COLO668 (cell line): ENCODE data around the gene MYO16.

Source experiments
- DNase-seq: peaks from one replicate; lab custom pipeline; 2025; ENCODE audit not compliant: unreplicated experiment; lab: John Stamatoyannopoulos, UW

The MYO16 gene

DNA sequence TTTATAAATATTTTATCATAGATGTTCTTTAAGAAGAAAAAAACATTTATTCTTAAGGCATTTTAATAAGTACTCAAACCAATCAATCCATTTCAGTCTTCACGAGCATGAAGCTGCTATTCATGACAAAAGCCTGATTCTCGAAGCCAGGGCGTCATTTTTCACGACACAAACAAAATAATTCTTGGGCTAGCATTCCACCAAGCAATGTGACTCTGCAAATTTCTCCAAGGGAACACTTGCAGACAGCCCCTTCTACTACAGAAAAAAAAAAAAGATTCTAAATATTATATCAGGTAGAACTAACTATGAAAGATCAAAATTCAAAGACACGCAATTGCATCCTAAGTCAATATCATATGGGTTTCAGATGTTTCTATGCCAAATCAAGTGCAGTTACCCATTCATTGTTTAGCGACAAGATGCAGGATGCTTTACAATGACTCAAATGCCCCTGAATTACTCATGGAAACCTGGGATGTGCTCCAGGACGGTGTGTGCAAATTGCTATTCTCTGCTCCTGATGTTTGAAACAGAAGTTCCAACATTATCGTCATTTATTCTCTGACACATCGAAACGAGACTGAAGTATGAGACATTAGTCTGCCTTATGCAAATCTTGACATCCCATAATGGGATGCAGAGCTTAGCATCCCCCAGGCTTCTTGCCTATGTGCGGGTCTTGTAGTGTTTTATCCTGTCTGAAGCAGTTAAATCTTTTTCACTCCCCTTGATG, 517.7 kb downstream of the MYO16 start:
- DNase-seq: no peak

GRCh38 chr13:109148243-109148642, 518.8 kb downstream of the MYO16 start:
- no peak for DNase-seq

- DNase-seq: no peak
Observed at GRCh38 chr13:109150696-109151095, 521.3 kb downstream of the MYO16 start.

DNA sequence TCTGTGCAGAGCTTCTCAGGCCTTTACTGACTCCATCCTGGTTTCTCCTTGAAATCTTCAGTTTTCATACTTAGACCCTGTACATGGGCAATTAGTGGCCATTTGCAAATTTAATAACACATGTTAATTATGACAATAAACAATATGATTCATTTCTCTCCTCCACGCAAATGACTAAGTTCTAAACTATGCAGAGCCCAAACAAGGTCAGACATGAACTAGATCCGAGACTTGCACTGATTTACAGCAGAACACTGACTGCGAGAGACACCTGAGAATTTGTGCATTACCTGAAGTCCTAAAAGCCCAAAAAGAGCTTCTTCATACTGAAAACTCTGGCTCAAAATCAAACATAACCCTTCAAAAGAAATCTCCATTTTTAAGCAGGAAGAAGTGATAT, 521.8 kb downstream of the MYO16 start:
- DNase-seq: no peak

DNA sequence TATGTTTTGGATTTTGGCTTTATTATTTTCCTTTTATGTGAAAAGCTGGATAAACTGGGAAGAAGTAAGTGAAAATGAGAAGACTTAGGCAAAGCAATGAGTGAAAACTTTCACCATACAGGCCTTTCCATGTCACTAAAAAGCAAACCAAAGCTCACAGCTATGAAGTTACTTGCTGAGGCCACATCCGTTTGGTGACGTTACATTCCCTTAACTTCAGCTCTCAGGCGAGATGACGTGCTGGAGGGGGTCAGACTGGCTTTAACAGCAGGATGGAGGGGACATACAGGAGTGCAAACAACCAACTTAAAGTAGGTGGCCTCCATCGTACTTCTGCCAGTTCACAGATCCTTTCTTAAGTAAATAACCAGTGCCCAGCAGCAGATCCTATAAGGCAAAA, 522.3 kb downstream of the MYO16 start:
- no peak for DNase-seq

GRCh38 chr13:109152311-109152820, 523.0 kb downstream of the MYO16 start:
- DNase-seq: no peak

- no peak for DNase-seq
Observed at GRCh38 chr13:109152941-109153340, 523.5 kb downstream of the MYO16 start.

DNA sequence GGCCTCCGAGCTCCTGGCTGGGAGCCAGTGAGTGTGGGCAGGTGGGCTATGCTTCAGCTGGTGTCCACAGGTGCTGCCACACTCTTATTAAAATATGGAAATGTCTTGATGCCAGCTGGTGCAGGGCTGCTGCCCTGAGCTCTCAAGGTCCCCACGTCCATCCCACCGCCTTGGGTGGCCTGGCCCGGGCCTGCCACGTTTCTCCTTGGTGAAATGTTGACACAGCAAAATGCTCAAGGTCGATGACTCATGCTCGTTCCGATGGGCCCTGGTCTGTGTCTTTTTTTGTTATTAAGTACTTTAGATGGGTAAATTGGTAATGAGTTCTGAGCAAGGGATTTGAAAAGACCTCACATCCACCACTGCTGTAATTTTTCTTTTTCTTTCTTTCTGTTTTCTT, 524.7 kb downstream of the MYO16 start:
- DNase-seq: no peak

DNA sequence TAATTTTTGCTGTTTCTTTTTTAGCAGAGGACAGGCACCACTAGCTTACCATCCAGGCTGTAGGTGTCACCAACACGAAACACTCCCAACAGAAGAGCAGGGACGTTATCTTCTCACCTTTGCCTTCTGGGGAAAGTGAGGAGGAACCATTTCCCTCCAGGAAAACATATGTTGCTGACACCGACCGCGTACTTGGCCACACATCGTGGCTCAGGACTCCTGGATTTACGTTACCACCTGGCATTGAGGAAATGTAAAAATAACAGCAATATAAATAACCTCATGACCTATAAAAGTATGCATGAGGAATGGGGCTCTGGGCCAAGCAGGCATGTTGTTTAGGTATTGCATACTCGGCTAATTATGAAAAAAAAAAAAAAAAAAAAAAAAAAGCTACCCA, 525.1 kb downstream of the MYO16 start:
- DNase-seq: no peak

GRCh38 chr13:109154966-109155761, 525.8 kb downstream of the MYO16 start:
- no peak for DNase-seq

DNA sequence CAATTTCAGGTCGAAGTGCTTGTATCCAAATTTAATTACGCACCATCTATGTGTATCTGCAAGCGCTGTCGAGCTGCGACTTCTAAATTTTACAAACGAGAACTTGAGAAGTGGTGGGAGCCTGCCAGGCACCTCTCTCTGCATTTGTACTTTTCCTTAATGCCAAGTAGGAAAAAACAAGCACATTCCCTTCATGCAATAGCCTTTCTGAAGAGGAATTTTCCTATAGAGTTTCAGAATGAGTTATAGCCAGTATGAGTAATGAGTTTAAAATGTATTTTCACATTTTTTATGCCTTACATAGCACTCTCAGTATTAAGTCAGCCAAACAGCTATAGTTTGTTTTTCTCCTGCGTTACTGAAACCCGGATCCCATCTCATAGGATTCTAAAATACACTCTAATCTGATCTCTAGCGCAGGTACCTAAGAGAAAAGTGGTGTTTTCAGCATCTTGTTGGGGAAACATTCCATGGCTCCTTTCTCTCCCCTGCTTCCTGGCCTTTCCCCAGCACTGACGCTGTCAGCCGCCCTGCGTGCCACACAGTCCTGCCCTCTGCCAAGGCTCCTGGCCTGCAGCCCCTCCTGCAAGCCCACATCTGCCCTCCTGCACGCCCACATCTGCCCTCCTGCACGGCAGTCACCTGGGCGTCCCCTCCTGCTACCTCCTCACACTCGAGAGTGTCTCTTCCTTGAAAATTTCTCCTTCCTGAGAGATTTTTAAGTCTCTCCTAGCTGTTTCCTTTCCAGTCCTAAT, 526.9 kb downstream of the MYO16 start:
- DNase-seq: no peak

- DNase-seq: no peak
Observed at GRCh38 chr13:109157275-109157674, 527.9 kb downstream of the MYO16 start.

DNA sequence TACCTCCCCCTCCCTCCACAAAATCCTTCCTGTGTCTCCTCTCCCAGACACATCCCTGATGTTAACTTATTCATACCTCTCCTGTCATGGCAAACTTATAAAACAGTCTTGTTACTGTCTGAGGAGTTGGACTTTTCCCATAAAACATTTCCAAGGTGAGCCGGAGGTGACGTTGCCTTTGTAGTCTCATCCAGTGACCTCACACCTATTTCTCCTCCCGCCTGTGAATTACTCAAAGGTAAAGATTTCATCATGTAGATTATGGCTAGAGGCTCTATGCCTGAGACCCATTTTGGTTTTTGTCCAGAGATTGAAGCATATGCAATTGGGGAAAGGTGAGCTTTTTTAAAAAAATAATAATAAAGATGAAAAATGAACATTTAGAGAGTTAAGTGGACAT, 529.0 kb downstream of the MYO16 start:
- DNase-seq: no peak

GRCh38 chr13:109159650-109160309, 530.4 kb downstream of the MYO16 start:
- no peak for DNase-seq

GRCh38 chr13:109160357-109160756, 530.9 kb downstream of the MYO16 start:
- no peak for DNase-seq

DNA sequence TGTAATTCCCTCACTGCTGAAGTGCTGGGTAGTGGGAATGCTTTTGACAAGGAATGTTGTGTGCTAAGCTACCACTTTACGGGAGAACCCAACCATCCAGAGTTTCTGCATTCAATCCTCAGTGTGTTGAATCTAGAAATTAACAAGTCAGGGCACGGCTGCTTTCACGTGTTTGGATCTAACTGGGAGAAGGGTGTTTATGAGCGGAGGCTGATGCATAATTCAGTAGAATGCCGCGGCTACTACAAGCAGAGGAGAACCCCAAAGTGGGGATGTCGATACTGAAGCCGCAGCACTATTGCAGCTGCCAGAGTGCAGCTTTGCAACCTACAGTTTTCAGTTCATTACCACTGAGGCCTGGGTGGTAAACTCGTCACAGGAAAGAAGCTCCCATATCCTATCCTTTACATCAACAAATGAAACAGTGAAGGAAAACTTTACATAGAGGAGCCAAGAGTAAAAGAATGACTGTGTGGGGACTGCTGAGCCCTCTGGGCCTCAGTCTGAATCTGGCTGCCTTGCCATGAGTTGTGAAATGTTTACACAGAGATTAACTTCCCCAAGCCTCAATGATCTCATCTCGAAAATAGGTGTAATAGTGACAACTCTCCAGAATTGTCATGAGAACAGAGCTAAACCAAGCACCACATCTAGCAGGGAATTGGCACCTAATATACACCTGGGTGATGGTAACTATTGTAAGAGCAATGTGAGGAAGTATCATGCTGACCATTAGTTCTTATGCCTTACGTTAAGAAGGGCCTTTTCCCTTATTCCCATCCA, 531.7 kb downstream of the MYO16 start:
- no peak for DNase-seq

DNA sequence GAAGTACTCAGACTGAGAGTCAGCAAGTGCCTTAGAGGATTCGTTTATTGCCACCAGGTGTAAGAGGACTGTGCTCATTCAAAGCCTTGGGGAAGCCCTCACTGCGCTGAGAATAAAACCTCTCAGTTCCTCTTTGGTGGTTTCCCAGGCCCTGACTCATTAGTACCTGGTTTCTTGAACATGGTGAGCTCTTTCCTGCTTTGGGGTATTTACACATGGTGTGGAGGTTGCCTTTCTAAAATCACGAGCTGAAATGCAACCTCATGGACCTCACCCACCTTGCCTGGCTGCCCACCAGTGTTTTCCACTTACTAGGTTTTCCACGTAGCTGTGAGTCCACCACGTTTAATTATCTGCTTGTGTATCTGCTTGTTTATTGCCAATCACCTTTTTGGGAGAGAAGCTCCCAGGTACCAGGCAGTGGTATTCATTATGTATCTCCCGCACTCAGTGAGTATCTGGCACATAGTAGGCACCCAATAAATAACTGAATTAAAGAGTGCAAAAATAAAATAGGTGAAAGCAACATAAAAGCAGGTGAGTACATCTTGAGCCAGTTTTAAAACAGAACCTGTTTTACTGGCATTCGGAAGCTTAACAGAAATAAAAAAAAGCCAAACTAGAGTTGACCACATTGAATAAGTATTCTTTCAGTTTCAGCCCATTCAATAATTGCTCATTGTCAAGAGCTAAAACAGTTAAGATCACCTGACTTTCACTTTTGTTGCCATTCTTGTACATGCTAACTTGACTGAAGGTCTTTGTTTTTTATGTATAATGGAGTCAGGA, 533.0 kb downstream of the MYO16 start:
- no peak for DNase-seq

DNA sequence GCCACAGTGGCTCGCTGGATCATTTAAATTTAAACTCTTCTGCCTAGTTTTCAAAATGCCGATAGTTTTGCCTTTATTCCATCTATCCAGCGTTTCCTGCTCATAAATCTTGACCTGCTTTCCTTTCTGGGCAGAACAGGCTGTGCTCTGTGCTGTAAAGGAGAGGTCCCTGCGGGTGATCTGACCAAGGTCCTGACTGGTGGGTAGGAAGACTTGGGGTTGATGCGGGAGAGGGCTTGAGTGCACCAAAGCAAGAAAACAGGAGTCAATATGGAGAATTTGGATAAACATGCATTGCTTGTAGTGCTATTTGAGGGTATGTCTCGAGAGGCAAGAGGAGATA, 533.6 kb downstream of the MYO16 start:
- DNase-seq: no peak

- no peak for DNase-seq
Observed at GRCh38 chr13:109165417-109165904, 536.0 kb downstream of the MYO16 start.
